ENCODE measurements around the gene FHIT.

The FHIT gene

GRCh38 chr3:60386306-60386705 lies 864.9 kb downstream of the FHIT start:
- no peak for DNase-seq

GRCh38 chr3:60384341-60384740 lies 866.9 kb downstream of the FHIT start:
- DNase-seq = no peak

GRCh38 chr3:60383345-60383744 lies 867.9 kb downstream of the FHIT start:
- DNase-seq = no peak

GRCh38 chr3:60366486-60366885 lies 884.8 kb downstream of the FHIT start:
- DNase-seq = no peak

- peak; percentile 3 for DNase-seq
Measured at GRCh38 chr3:60365360-60365759, 885.9 kb downstream of the FHIT start.

- no peak for DNase-seq
Measured at GRCh38 chr3:60364475-60364874, 886.8 kb downstream of the FHIT start.

GRCh38 chr3:60363817-60364216 lies 887.4 kb downstream of the FHIT start:
- peak; percentile 12 for DNase-seq

- DNase-seq = no peak
Measured at GRCh38 chr3:60355825-60356224, 895.4 kb downstream of the FHIT start.

GRCh38 chr3:60351481-60351880 lies 899.8 kb downstream of the FHIT start:
- no peak for DNase-seq

- no peak for DNase-seq
Measured at GRCh38 chr3:60344340-60344739, 906.9 kb downstream of the FHIT start.

GRCh38 chr3:60343831-60344230 lies 907.4 kb downstream of the FHIT start:
- DNase-seq = no peak

- no peak for DNase-seq
Measured at GRCh38 chr3:60339304-60339703, 911.9 kb downstream of the FHIT start.

GRCh38 chr3:60337421-60337820 lies 913.8 kb downstream of the FHIT start:
- peak; percentile 0 for DNase-seq

- DNase-seq = no peak
Measured at GRCh38 chr3:60336061-60336460, 915.2 kb downstream of the FHIT start.

GRCh38 chr3:60333710-60334109 lies 917.5 kb downstream of the FHIT start:
- DNase-seq = peak; percentile 1

GRCh38 chr3:60330107-60330506 lies 921.1 kb downstream of the FHIT start:
- DNase-seq = no peak

- no peak for DNase-seq
Measured at GRCh38 chr3:60325610-60326170, 925.6 kb downstream of the FHIT start.

- DNase-seq = no peak
Measured at GRCh38 chr3:60323651-60324050, 927.6 kb downstream of the FHIT start.

- DNase-seq = no peak
Measured at GRCh38 chr3:60323180-60323579, 928.1 kb downstream of the FHIT start.

- DNase-seq = no peak
Measured at GRCh38 chr3:60322298-60322856, 928.9 kb downstream of the FHIT start.

GRCh38 chr3:60319179-60319858 lies 931.9 kb downstream of the FHIT start:
- no peak for DNase-seq

- no peak for DNase-seq
Measured at GRCh38 chr3:60316121-60316797, 935.0 kb downstream of the FHIT start.

- no peak for DNase-seq
Measured at GRCh38 chr3:60313951-60314461, 937.2 kb downstream of the FHIT start.
